Endothelial cell (in vitro differentiated cells): Measurements from ENCODE around the gene ATP2B2. TPM values are rescaled to one million over a fixed set of nuclear protein-coding genes. Genes with fewer than 3 reads are reported as not detected.

ENCODE experiments used
- DNase-seq: peaks from one replicate; pipeline ENCODE4 v3.0.0; 2021; ENCODE audit warnings: low spot score
- H3K27ac Mint-ChIP-seq: one replicate; pipeline ENCODE4 v1.8.0; 2021; ENCODE audit warnings: mixed read lengths, inconsistent platforms; ENCODE audit not compliant: unreplicated experiment
- H3K27me3 Mint-ChIP-seq: one replicate; pipeline ENCODE4 v1.8.0; 2021; ENCODE audit warnings: mild to moderate bottlenecking, moderate library complexity, mixed read lengths, inconsistent platforms; ENCODE audit not compliant: unreplicated experiment
- H3K36me3 Mint-ChIP-seq: one replicate; pipeline ENCODE4 v1.8.0; 2021; ENCODE audit warnings: mild to moderate bottlenecking, low read depth, mixed read lengths, inconsistent platforms; ENCODE audit not compliant: unreplicated experiment
- H3K4me1 Mint-ChIP-seq: one replicate; pipeline ENCODE4 v1.8.0; 2021; ENCODE audit warnings: mild to moderate bottlenecking, mixed read lengths, inconsistent platforms; ENCODE audit not compliant: unreplicated experiment
- H3K4me3 Mint-ChIP-seq: one replicate; pipeline ENCODE4 v1.8.0; 2021; ENCODE audit warnings: mild to moderate bottlenecking, mixed read lengths, inconsistent platforms; ENCODE audit not compliant: unreplicated experiment
- H3K9me3 Mint-ChIP-seq: one replicate; pipeline ENCODE4 v1.8.0; 2021; ENCODE audit warnings: mixed read lengths, inconsistent platforms; ENCODE audit not compliant: unreplicated experiment
- total RNA-seq: library from RNA; stranded (reverse); fragmentation: NEBNext Ultra II Directional; extraction: Animal tissue kit (Norgen Biotek cat#: 25700); gene quantifications from one replicate; pipeline ENCODE4 v1.2.1, GENCODE V29; 2021; ENCODE audit not compliant: unreplicated experiment
- TF ChIP-seq, protein P1 (sequence below): fragments of 200-600 bp; sonication (generic); IDR thresholded peaks from one replicate; pipeline ENCODE4 v1.5.0; 2021; ENCODE audit warnings: antibody characterized with exemption; ENCODE audit not compliant: unreplicated experiment

Gene ATP2B2
- total RNA-seq, 1 donor from 2014 or later = 1.7 TPM

DNA sequence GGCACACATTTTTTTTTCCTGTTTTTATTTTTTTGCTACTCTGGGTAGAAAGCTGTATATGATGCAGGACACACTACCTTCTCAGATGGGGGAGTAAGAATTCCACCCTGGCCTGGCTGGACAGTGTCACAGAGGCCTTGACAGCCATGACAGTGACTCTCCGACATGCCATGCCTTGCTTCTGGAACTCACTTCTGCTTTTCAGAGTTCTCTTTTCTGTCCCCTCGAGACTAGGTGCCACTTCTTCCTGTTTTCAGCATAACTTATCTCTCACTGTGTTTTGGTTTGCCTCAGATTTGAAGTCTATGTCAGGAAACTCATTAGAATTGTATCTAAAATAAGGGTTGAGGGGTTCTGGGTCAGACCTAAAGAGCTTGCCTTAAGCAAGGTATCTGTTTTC is 115.4 kb downstream of the ATP2B2 start:
- Mint-ChIP-seq H3K9me3 (peaks cover 17% of the 10 kb centered on the region), H3K27ac (no peak overlapping the region), H3K27me3 (peaks cover 13% of the 10 kb centered on the region), H3K4me3 (peak overlapping the region; percentile 18), H3K4me1 (no peaks in the 10 kb centered on the region), H3K36me3 (peaks cover 29% of the 10 kb centered on the region)
- TF ChIP-seq, protein P1, sequence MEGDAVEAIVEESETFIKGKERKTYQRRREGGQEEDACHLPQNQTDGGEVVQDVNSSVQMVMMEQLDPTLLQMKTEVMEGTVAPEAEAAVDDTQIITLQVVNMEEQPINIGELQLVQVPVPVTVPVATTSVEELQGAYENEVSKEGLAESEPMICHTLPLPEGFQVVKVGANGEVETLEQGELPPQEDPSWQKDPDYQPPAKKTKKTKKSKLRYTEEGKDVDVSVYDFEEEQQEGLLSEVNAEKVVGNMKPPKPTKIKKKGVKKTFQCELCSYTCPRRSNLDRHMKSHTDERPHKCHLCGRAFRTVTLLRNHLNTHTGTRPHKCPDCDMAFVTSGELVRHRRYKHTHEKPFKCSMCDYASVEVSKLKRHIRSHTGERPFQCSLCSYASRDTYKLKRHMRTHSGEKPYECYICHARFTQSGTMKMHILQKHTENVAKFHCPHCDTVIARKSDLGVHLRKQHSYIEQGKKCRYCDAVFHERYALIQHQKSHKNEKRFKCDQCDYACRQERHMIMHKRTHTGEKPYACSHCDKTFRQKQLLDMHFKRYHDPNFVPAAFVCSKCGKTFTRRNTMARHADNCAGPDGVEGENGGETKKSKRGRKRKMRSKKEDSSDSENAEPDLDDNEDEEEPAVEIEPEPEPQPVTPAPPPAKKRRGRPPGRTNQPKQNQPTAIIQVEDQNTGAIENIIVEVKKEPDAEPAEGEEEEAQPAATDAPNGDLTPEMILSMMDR = no peak
- no peak for DNase-seq

GRCh38 chr3:10389339-10389738 is 116.0 kb downstream of the ATP2B2 start:
- TF ChIP-seq, protein P1 = no peak
- Mint-ChIP-seq H3K27me3 (peaks cover 13% of the 10 kb centered on the region), H3K36me3 (peaks cover 29% of the 10 kb centered on the region), H3K4me1 (no peaks in the 10 kb centered on the region), H3K4me3 (no peak overlapping the region), H3K27ac (peak overlapping the region; percentile 61), H3K9me3 (peaks cover 17% of the 10 kb centered on the region)
- DNase-seq = no peak

GRCh38 chr3:10387881-10388609 is 117.3 kb downstream of the ATP2B2 start:
- no peak for DNase-seq

DNA sequence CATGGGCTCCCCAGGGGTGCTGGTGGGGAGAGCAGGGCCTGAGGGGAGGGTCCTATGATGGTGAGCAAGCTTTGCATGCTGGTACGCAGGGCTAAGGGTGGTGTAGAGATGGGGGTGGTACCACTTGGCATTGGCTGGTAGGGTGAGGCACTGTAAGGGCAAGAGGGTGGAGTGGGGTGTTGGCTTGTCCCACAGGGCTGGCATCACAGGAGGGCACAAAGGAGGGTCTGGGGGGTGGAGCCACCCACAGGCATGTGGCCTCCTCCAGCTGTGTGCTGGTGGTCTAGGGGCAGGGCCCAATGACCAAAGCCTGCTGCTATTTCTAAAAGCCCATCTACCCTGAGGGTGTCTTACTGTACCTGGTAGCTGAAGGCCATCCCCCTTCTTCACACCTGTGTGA is 119.3 kb downstream of the ATP2B2 start:
- Mint-ChIP-seq H3K27me3 (peaks cover 6% of the 10 kb centered on the region), H3K4me1 (no peaks in the 10 kb centered on the region), H3K27ac (no peak overlapping the region), H3K9me3 (peaks cover 17% of the 10 kb centered on the region), H3K4me3 (no peak overlapping the region), H3K36me3 (peaks cover 29% of the 10 kb centered on the region)
- TF ChIP-seq, protein P1 = no peak
- no peak for DNase-seq

More at GRCh38 chr3:10387881-10388609, 117.3 kb downstream of the ATP2B2 start:
- TF ChIP-seq, protein P1 = no peak
- no peak overlapping the region for H3K27ac Mint-ChIP-seq
- peaks cover 17% of the 10 kb centered on the region for H3K9me3 Mint-ChIP-seq
- peaks cover 13% of the 10 kb centered on the region for H3K27me3 Mint-ChIP-seq
- H3K4me3 Mint-ChIP-seq = peak overlapping the region; percentile 43
- H3K36me3 Mint-ChIP-seq = peaks cover 29% of the 10 kb centered on the region
- no peaks in the 10 kb centered on the region for H3K4me1 Mint-ChIP-seq

GRCh38 chr3:10384541-10385360 is 120.6 kb downstream of the ATP2B2 start:
- TF ChIP-seq, protein P1 = no peak
- Mint-ChIP-seq H3K4me1 (no peaks in the 10 kb centered on the region), H3K4me3 (no peak overlapping the region), H3K27me3 (peaks cover 8% of the 10 kb centered on the region), H3K36me3 (peaks cover 29% of the 10 kb centered on the region), H3K27ac (no peak overlapping the region), H3K9me3 (peaks cover 17% of the 10 kb centered on the region)
- no peak for DNase-seq
